Measurements from ENCODE around the gene BCAR3. TPM values are rescaled to one million over a fixed set of nuclear protein-coding genes. Genes with fewer than 3 reads are reported as not detected.
A peak's percentile ranks its signal among the peaks of the same experiment; 100 is the strongest.

Gene BCAR3
- total RNA-seq, 2 donors from 2014 or later, result 32.7 to 48.7 TPM

GRCh38 chr1:93678491-93678890, 3.1 kb downstream of the BCAR3 start:
- H3K27ac ChIP-seq (ENCODE audit: low read depth, low read length), result no peak overlapping the region
- no peaks in the 10 kb centered on the region for H3K27me3 ChIP-seq (ENCODE audit: control insufficient read depth, insufficient read depth, low read length, poor library complexity, severe bottlenecking)
- Mint-ChIP-seq H3K4me3 (peak overlapping the region; percentile 9), H3K36me3 (ENCODE audit: low read depth) (peaks cover 29% of the 10 kb centered on the region), H3K27ac (no peak overlapping the region), H3K9me3 (no peaks in the 10 kb centered on the region), H3K4me1 (peaks cover 52% of the 10 kb centered on the region), H3K27me3 (ENCODE audit: insufficient read depth) (no peaks in the 10 kb centered on the region)
- H3K4me3 ChIP-seq (ENCODE audit: low read length), result peak overlapping the region; percentile 96
- peaks cover 22% of the 10 kb centered on the region for H3K4me1 ChIP-seq (ENCODE audit: control insufficient read depth, insufficient read depth, low read length)
- TF ChIP-seq, protein P1, sequence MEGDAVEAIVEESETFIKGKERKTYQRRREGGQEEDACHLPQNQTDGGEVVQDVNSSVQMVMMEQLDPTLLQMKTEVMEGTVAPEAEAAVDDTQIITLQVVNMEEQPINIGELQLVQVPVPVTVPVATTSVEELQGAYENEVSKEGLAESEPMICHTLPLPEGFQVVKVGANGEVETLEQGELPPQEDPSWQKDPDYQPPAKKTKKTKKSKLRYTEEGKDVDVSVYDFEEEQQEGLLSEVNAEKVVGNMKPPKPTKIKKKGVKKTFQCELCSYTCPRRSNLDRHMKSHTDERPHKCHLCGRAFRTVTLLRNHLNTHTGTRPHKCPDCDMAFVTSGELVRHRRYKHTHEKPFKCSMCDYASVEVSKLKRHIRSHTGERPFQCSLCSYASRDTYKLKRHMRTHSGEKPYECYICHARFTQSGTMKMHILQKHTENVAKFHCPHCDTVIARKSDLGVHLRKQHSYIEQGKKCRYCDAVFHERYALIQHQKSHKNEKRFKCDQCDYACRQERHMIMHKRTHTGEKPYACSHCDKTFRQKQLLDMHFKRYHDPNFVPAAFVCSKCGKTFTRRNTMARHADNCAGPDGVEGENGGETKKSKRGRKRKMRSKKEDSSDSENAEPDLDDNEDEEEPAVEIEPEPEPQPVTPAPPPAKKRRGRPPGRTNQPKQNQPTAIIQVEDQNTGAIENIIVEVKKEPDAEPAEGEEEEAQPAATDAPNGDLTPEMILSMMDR (conservative IDR thresholded peaks at IDR 0.05), result no peak
- DNase-seq, result peak; percentile 37
- no peaks in the 10 kb centered on the region for H3K9me3 ChIP-seq (ENCODE audit: control insufficient read depth, low read length)
- whole genome bisulfite sequencing, 2 experiments (ENCODE audit: insufficient coverage in 1 of 2, insufficient read length in 1 of 2), result 90 to 100% methylated on average over 2 to 3 of the region's 3 CpGs
- H3K9ac ChIP-seq (ENCODE audit: extremely low read depth, low read length, poor library complexity, severe bottlenecking), result no peak overlapping the region
- H3K36me3 ChIP-seq (ENCODE audit: control insufficient read depth, insufficient read depth, low read length), result peaks cover 50% of the 10 kb centered on the region

GRCh38 chr1:93677729-93678128, 3.9 kb downstream of the BCAR3 start:
- DNase-seq, result no peak
- Mint-ChIP-seq H3K36me3 (ENCODE audit: low read depth) (peaks cover 34% of the 10 kb centered on the region), H3K4me3 (no peak overlapping the region), H3K4me1 (peaks cover 58% of the 10 kb centered on the region), H3K27me3 (ENCODE audit: insufficient read depth) (no peaks in the 10 kb centered on the region), H3K9me3 (no peaks in the 10 kb centered on the region), H3K27ac (no peak overlapping the region)
- no peak overlapping the region for H3K9ac ChIP-seq (ENCODE audit: extremely low read depth, low read length, poor library complexity, severe bottlenecking)
- peak overlapping the region; percentile 96 for H3K4me3 ChIP-seq (ENCODE audit: low read length)
- H3K36me3 ChIP-seq (ENCODE audit: control insufficient read depth, insufficient read depth, low read length), result peaks cover 58% of the 10 kb centered on the region
- TF ChIP-seq, protein P1 (conservative IDR thresholded peaks at IDR 0.05), result no peak
- 63 to 65% methylated on average over 1 of the region's 1 CpG for WGBS, 2 experiments (ENCODE audit: insufficient coverage in 1 of 2, insufficient read length in 1 of 2)
- no peak overlapping the region for H3K27ac ChIP-seq (ENCODE audit: low read depth, low read length)
- H3K4me1 ChIP-seq (ENCODE audit: control insufficient read depth, insufficient read depth, low read length), result peaks cover 22% of the 10 kb centered on the region
- no peaks in the 10 kb centered on the region for H3K27me3 ChIP-seq (ENCODE audit: control insufficient read depth, insufficient read depth, low read length, poor library complexity, severe bottlenecking)
- no peaks in the 10 kb centered on the region for H3K9me3 ChIP-seq (ENCODE audit: control insufficient read depth, low read length)

GRCh38 chr1:93676427-93676826, 5.2 kb downstream of the BCAR3 start:
- H3K4me3 ChIP-seq (ENCODE audit: low read length), result no peak overlapping the region
- no peak overlapping the region for H3K9ac ChIP-seq (ENCODE audit: extremely low read depth, low read length, poor library complexity, severe bottlenecking)
- H3K4me1 ChIP-seq (ENCODE audit: control insufficient read depth, insufficient read depth, low read length), result peaks cover 31% of the 10 kb centered on the region
- peaks cover 67% of the 10 kb centered on the region for H3K36me3 ChIP-seq (ENCODE audit: control insufficient read depth, insufficient read depth, low read length)
- DNase-seq, result no peak
- TF ChIP-seq, protein P1 (conservative IDR thresholded peaks at IDR 0.05), result no peak
- Mint-ChIP-seq H3K27me3 (ENCODE audit: insufficient read depth) (no peaks in the 10 kb centered on the region), H3K9me3 (no peaks in the 10 kb centered on the region), H3K4me1 (peaks cover 63% of the 10 kb centered on the region), H3K27ac (no peak overlapping the region), H3K36me3 (ENCODE audit: low read depth) (peaks cover 42% of the 10 kb centered on the region), H3K4me3 (no peak overlapping the region)
- no peak overlapping the region for H3K27ac ChIP-seq (ENCODE audit: low read depth, low read length)
- no peaks in the 10 kb centered on the region for H3K9me3 ChIP-seq (ENCODE audit: control insufficient read depth, low read length)
- WGBS, 2 experiments (ENCODE audit: insufficient coverage in 1 of 2, insufficient read length in 1 of 2), result 92 to 94% methylated on average over 4 to 6 of the region's 6 CpGs
- no peaks in the 10 kb centered on the region for H3K27me3 ChIP-seq (ENCODE audit: control insufficient read depth, insufficient read depth, low read length, poor library complexity, severe bottlenecking)
